HK-2 (cell line): Measurements from ENCODE around the gene YAF2.

Experiments
- DNase-seq: peaks from one replicate; pipeline ENCODE4 v3.0.0-alpha.2; 2018; ENCODE audit not compliant: unreplicated experiment

The YAF2 gene, protein sequence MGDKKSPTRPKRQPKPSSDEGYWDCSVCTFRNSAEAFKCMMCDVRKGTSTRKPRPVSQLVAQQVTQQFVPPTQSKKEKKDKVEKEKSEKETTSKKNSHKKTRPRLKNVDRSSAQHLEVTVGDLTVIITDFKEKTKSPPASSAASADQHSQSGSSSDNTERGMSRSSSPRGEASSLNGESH

DNA sequence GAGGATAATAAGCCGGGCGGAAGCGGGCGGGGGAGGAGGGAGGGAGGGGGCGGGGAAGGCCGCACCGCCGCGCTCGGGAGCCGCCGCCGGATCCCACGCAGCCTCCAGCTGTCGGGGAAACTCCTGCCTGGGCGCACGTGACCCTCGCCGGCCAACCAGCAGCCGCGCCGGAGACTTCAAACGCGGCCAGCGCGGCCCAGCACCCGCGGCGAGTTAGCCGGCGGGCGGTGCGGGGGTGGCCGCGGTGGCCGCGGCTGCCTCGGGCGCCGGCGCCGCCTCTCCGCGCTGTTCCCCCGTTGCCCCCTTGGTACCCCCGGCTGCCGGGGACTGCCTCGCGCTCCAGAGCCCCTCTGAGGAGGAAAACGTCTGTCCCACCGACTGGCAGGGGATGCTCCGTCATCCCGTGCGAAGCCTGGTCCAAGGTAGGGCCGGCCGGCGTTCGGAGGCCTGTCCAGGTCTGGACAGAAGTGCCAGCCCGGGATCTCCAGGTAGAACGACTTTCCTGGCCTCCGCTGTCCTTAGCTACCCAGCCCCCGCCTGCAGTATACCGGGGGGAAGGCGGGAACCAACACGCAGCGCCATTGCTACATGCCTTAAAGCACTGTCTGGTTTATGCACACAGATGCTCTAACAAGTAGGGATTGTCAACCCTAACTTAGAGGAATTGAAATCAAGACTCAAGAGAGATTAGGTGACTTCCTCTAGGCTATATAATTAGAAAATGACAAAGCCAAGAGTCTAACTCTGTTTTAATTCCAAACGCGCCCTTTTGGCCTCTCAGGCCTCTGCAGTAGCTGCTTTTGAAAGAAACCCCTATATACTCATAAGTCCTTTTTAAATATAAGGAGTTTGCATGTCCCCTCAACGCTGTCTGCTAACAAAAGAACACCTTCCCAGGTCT lies at the start of gene YAF2:
TSS of gene YAF2 (minus strand) at position 9 of the 901 bp plus-strand sequence. CDS start 68 bp downstream, outside the sequence.
- peak; percentile 88 for DNase-seq

DNA sequence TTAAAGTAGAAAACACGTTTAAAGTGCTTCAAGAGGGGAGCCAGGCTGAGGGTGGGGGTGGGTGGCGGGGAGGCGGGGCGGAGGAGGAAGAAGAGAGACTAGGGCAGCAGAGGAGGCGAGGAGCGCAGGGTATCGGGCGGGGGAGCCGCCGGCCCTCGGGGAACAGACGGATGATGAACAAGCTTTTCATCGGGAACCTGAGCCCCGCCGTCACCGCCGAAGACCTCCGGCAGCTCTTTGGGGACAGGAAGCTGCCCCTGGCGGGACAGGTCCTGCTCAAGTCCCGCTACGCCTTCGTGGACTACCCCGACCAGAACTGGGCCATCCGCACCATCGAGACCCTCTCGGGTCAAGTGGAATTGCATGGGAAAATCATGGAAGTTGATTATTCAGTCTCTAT lies 48.7 kb upstream of the YAF2 start:
- no peak for DNase-seq

DNA sequence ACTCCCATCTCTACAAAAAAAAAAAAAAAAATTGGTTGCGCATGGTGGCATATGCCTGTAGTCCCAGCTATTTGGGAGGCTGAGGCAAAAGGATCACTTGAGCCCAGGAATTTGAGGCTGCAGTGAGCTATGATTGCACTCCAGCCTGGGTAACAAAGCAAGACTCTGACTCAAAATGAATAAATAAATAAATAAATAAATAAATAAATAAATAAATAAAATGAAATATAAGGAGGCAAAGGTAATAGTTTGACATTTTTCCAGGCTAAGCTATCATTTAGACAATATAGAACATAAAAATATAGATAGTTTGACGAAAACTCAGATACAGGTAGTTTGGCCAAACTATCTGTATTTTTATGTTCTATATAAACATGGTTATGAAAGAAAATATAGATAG lies 47.4 kb upstream of the YAF2 start:
- no peak for DNase-seq

DNA sequence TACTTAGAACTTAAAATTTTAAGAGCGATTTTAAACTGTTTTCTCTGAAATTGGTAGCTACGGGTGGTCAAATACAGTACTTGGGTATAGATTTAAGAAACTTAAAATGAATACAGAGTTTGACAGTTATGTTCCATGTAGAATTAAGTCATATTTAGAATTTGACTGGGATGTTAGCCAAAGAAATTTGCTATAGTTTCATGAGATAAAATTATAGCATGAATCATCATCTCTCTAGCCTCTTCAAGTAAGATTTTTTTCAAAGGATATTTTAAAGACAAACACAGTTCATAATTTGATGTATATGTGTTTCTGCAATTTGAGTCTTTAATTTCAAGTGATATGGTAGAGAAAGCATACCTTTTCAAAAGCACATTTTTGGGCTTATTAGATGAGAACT lies 46.8 kb upstream of the YAF2 start:
- DNase-seq, result no peak

DNA sequence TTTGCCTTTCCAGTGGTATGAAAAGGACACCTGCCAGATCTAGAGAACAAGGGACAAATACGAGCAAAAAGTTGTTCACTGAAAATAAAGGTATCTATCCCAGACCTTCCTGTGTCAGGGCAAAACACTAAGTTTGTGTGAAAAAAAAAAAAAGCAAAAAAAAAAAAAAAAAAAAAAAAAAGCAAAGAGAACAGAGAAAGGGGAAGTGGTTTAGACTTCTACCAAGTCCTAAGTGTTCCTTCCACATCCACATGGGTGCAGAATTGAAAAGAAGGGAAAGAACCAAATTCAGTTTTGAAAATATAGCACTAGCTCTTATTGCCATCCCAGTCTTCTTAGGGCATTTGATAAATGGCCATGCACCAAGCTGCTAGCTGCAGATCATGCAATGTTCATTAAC lies 46.1 kb upstream of the YAF2 start:
- DNase-seq, result no peak

DNA sequence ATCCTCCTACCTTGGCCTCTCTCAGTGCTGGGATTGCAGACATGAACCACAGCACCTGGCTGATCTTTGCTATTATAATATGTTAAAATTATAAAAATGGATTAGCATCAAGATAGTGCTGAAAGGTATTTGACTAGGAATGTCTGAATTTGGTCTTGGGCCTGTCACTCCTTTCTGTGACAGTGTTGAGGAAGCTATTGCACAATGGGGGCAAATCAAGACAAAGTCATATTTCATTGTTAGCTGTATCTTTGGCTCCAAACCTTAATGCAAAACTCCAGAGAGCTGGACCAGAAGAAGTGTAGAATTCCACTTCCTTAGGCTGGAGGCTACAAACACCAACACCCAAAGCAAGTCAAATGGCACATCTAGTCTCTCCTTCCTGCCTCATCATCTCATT lies 45.7 kb upstream of the YAF2 start:
- DNase-seq, result no peak

DNA sequence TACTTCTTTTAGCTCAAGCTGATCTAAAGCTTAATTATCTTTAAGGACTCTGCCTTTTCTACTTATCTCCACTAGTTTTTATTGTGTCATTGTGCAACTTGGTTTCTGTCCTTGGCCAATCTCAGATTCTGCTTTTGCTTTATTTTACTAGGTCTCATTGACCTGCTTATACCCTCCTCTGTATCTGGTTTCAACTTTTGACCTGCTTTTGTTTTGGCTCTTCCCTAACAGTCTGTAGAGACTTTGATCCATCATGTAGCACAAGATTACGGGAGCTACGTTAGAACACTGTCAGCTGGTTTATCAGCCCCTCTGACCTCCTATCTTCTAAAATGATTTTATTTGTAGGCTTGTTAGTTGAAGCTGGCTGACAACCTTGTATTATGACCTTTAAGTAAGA lies 44.2 kb upstream of the YAF2 start:
- DNase-seq, result no peak

DNA sequence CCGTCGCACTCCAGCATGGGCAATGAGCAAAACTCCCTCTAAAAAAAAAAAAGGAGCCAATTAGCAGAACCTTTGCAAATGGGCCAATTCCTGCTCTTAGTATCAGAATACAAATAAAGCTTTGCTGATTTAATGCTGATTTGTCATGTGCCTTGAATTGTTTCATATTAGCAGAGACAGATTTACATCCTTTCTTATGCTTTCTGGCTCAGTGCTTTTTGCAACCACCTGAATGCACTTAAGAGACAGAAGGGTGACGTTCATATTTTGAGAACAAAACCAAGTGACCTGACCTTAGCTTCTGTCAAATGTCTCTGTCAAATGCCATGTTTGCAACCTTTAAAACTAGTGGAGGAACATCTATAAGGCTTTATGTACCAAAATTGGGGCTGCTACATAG lies 43.8 kb upstream of the YAF2 start:
- DNase-seq, result no peak

DNA sequence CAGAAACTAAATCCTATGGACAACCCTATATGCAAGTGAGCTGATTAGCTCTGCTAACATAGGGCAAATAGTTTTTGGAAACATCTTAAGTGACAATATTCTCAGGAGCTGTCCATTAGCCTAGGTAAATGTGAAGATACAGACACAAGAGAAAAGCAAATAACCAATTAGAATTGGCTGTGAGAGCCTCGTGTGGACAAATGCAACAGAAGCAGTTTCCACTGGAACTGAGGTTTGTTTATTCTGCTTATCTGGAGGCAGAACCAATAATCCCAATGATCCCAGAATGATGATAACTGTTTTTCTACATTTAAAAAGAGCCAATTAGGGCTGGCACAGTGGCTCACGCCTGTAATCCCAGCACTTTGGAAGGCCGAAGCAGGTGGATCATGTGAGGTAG lies 43.2 kb upstream of the YAF2 start:
- DNase-seq, result no peak

DNA sequence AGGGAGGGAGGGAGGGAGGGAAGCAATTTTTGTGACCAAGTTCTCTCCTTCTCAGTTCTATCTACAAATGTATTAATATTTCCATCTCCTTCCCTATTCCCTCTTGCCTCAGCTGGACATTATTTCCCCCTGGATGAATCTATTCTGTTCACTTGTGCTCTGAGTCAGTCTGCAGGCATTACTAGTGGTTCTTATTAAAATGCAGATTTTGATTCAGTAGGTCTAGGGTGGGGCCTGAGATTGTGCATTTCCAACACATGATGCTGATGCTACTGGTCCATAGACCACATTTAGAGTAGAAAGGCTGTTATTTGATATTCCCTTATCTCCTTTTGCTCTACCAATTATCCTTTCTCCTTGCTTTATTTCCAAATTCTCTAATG lies 40.1 kb upstream of the YAF2 start:
- no peak for DNase-seq

DNA sequence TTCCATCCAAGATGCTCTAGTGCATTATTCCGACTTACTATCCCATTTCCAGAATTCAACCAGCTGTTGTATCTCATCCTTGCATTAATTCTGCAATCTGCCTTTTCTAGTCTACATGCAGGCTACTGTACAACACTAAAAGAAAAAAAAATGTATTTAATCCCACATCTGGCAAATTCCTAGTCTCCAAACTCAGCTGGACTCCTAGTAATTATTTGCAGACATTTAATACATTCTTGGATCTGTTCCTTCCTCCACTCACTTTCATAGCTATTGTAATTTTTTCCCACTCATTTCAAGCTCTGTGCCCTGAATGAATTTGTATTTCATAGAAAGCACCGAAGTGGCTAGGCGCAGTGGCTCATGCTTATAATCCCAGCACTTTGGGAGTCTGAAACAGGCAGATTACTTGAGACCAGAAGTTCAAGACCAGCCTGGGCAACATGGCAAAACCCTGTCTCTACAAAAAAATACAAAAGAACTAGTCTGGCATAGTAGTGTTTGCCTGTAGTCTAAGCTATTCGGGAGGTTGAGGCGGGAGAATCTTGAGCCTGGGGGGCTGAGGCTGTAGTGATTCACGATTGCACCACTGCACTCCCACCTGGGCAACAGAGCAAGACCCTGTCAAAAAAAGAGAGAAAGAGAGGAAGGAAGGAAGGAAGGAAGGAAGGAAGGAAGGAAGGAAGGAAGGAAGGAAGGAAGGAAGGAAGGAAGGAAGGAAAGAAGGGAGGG lies 39.5 kb upstream of the YAF2 start:
- DNase-seq, result no peak

DNA sequence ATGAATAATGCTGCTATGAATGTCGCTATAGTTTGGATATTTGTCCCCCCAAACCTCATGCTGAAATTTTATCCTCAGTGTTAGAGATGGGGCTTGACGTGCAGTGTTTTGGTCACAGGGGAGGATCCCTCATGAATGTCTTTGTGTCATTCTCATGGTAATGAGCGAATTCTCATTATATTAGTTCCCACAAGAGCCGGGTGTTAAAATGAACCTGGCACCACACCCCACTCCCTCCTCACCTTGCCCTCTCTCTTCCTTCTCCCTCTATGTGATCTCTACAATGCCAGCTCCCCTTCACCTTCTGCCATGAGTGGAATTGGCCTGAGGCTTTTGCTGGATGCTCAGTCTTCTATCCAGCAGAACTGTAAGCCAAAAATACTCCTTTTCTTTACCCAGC lies 37.5 kb upstream of the YAF2 start:
- DNase-seq, result no peak

DNA sequence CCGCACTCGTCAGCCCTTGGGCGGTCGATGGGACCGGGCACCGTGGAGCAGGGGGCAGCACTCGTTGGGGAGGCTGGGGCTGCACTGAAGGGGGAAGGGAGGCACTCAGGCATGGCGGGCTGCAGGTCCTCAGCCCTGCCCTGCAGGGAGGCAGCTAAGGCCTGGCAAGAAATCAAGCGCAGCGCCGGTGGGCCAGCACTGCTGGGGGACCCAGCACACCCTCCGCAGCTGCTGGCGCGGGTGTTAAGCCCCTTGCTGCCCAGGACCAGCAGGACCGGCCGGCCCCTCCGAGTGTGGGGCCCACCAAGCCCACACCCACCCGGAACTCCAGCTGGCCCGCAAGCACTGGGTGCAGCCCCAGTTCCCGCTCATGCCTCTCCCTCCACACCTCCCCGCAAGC lies 35.7 kb upstream of the YAF2 start:
- no peak for DNase-seq

DNA sequence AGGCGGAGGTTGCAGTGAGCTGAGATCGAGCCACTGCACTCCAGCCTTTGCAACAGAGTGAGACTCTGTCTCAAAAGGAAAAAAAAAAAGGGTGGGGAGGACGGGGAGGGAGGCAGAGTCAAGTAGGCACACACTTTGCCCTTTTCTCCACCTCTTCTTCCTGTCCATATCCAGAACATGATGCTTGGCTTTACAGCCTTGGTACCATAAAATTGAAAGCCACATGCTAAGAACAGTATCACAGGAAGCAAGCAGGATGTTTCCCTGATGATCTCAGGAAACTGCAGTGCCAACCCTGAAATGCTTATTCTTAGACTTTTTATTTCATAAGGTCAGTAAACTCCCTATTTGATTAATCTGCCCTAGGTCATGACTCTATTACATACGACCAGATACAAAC lies 32.5 kb upstream of the YAF2 start:
- DNase-seq, result no peak

DNA sequence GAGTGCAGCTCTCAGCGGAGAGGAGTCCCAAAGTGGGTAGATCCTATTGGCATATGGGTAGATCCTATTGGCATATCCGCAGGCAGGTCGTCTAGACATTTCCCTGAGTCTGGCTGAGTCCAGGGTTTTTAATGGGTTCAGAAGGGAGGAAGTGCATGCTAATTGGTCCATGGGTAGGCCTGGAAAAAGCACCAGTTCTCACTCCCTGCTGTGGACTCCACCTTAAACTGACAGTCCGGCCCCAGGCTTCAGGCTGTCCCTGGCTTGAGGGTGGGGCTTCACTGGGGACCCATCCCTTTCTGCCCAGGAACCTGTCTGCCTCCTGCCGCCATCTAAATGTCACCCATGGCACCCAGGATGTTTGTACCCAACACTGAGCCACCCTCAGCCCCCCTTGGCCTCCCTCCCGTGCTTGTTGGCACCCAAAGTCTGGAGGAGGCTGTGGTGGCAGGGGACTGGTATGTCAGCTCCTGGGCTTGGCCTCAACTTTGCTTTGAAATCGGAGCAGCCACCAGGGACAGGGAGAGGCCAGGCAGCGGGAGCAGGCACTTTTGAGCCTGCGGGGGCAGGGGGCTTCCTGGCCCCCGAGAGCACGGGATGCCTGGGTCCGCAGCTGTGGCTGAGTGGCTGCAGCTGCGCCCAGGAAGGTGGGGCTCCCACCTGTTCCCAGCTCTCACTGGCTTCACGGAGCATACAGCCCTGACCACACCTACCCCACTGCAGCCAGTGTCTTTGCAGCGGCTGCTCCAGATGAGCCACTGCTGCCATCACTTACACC lies 29.6 kb upstream of the YAF2 start:
- DNase-seq, result no peak

DNA sequence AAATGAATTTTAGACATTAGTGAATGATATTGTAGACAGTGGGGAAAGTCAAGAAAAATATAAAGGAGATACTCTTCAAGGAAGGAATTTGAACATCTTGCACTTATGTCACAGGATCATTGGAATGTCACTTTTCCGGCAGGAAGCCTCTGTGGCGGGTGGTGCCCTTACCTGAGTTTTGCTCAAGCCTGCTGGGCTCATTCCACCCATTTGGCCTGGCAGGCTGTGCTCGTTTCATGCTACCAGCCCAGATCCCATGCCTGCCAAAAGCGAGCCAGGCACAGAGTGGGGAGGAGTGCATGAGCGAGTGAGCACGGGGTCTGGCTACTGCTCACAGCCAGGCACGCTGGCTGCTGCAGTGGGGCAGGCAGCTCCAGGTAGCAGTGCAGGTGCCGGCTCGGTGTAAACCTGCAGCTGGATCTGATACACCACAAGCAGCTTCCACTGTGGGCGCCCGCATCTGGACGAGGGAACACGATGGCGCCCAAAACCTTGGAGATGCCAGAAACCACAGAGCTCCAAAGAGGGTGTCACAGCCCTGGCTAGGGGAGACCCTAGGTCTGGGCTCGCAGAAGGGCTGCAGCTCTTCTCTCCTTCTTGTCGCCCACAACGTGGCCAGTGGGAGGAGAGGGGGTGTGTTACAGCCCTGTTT lies 28.7 kb upstream of the YAF2 start:
- DNase-seq, result no peak

DNA sequence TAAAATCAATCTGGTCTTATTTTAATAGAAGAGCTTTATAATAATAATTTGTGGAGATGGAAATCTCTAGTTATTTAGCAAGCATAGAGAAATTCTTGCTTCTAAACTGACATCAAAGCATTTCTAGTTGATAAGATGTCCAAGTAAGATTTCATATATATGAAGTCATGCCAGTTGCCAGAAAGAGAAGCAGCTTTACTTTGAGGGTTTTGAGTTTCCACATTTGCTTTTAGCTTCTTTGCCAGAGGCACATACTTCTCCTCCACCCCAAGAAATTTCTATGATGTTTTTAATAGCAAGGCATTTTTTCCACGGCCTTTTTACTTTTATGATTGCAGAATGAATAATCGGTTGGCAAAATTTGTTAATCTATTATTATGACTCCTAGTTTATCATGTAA lies 24.2 kb upstream of the YAF2 start:
- DNase-seq, result no peak

DNA sequence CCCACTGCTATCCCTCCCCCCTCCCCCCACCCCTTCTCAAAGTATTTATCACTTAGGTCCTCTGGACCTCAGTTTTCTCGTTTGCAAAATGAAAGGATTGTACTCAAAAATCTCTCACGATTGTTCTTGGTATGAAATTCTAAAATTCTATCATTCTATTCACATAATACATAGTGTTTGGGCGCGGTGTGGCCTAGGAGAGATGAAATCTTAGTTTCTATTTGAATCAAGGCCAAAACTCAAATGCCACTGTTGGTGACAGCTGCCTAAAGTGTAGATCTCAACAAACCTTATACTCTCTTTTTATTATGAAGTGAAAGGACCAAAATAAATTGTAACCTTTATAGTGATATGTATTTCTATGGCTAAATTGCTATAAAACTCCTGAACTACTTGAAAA lies 23.7 kb upstream of the YAF2 start:
- no peak for DNase-seq

DNA sequence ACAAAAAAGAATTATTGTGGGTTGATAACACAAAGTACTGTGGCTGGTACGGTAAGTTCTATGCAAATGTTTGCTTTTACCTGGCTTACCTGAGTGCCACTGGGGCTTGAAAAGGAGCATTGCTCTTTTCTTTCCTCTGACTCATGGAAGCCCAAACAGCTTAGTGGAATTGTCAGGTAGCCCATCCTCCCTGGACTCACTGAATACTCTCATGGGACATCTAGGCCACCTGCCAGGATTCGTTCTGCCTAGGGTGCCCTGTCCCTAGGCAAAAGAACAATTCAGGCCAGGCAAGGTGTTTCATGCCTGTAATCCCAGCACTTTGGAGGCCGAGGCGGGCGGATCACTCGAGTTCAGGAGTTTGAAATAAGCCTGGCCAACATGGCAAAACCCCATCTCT lies 22.5 kb upstream of the YAF2 start:
- no peak for DNase-seq

DNA sequence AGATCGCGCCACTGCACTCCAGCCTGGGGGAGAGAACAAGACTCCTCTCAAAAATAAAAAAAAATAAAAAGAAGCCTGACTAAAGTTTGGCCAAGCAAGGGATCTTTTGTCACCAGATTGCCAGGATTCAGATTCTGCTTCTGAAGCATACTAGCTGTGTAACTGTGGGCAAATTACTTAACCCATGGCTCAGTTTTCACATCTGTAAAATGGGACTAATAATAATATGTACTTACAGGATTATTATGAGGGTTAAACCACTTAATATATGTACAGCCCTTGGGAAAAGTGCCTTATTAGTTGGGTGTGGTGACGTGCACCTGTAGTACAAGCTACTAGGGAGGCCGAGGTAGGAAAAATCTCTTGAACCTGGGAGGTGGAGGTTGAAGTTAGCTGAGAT lies 21.7 kb upstream of the YAF2 start:
- DNase-seq, result no peak

DNA sequence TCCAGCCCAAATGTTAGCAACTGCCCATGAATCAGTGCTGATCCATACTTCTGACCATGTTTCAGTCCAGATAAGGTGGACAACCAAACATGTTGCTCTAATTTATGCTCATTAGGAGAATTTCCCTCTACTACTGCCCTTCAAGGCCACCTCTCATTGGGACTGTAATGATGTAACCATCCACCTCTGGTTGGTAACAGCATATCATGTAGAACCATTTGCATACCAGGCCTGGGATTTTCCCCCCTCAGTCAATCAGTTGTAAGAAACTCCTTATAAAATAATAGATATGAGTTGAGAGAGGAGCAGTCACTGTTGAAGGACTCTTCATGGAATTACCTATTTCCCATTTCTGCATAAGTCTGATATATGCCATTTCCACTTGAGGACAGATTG lies 17.8 kb upstream of the YAF2 start:
- DNase-seq, result no peak
